PC-3 (cell line): ENCODE results near the gene SINHCAF. TPM values are rescaled to one million over a fixed set of nuclear protein-coding genes. Genes with fewer than 3 reads are reported as not detected.

Experiments
- ATAC-seq: fragments of 200-7000 bp; cut with Tn5 transposase; 2 replicates; pipeline ENCODE4 v1.9.1; 2020; ENCODE audit warnings: mild to moderate bottlenecking, moderate library complexity
- BruUV-seq: library from RNA; stranded (reverse); fragments of 400-500 nt; replicated peaks from 2 replicates; lab custom pipeline; 2021; lab: Mats Ljungman, UMichigan
- CTCF ChIA-PET: fragments of 300-600 bp; sonication (Branson Sonifier 250); formaldehyde crosslinking; loops from one replicate; lab custom pipeline; 2022; ENCODE audit warnings: antibody characterized with exemption; lab: Charles Lee
- POLR2A ChIA-PET: fragments of 300-600 bp; sonication (Branson Sonifier 250); formaldehyde crosslinking; loops from one replicate; lab custom pipeline; 2022; ENCODE audit warnings: antibody characterized with exemption; ENCODE audit not compliant: unreplicated experiment; lab: Charles Lee
- DNase-seq: peaks from one replicate; pipeline ENCODE4 v3.0.0-alpha.2; 2015
- H2AFZ ChIP-seq: fragments of 300-600 bp; sonication (generic); 2 replicates; pipeline ENCODE4 v1.6.0; 2016; ENCODE audit warnings: antibody characterized with exemption, low read length
- H3F3A ChIP-seq: fragments of 300-600 bp; sonication (generic); one replicate; pipeline ENCODE4 v1.6.0; 2017; ENCODE audit warnings: antibody characterized with exemption, low read length, control low read depth, mild to moderate bottlenecking; ENCODE audit not compliant: unreplicated experiment
- H3K27ac ChIP-seq: fragments of 300-600 bp; sonication (generic); 2 replicates; pipeline ENCODE4 v1.5.1; 2016; ENCODE audit warnings: mild to moderate bottlenecking, low read length
- H3K27me3 ChIP-seq: fragments of 300-600 bp; sonication (generic); 2 replicates; pipeline ENCODE4 v1.6.1; 2016; ENCODE audit warnings: low read length, mixed read lengths
- H3K36me3 ChIP-seq: fragments of 300-600 bp; sonication (generic); 2 replicates; pipeline ENCODE4 v1.6.1; 2016; ENCODE audit warnings: low read depth, mixed run types, low read length, mixed read lengths
- H3K4me1 ChIP-seq: fragments of 300-600 bp; sonication (generic); 2 replicates; pipeline ENCODE4 v1.5.1; 2016; ENCODE audit warnings: low read length; ENCODE audit not compliant: insufficient read depth
- H3K4me2 ChIP-seq: fragments of 300-600 bp; sonication (generic); 2 replicates; pipeline ENCODE4 v1.6.0; 2016; ENCODE audit warnings: low read length
- H3K4me3 ChIP-seq: fragments of 300-600 bp; sonication (generic); 2 replicates; pipeline ENCODE4 v1.5.1; 2016; ENCODE audit warnings: mild to moderate bottlenecking, low read length, mixed read lengths
- H3K79me2 ChIP-seq: fragments of 300-600 bp; sonication (generic); 2 replicates; pipeline ENCODE4 v1.6.1; 2017; ENCODE audit warnings: low read length, mixed read lengths
- H3K9ac ChIP-seq: fragments of 300-600 bp; sonication (generic); 2 replicates; pipeline ENCODE4 v1.6.0; 2016; ENCODE audit warnings: mild to moderate bottlenecking, low read length
- H3K9me2 ChIP-seq: fragments of 300-600 bp; sonication (generic); replicated peaks from 2 replicates; pipeline ENCODE4 v1.6.1; 2016; ENCODE audit warnings: mixed run types, low read length, mixed read lengths
- H3K9me3 ChIP-seq: fragments of 300-600 bp; sonication (generic); 2 replicates; pipeline ENCODE4 v1.6.1; 2016; ENCODE audit warnings: low read length, mixed read lengths
- H4K20me1 ChIP-seq: fragments of 300-600 bp; sonication (generic); 2 replicates; pipeline ENCODE4 v1.6.1; 2016; ENCODE audit warnings: low read length, mixed read lengths
- CTCF ChIP-seq: fragments of 300-600 bp; sonication (generic); conservative IDR thresholded peaks from 2 replicates; pipeline ENCODE4 v1.5.1; 2017; ENCODE audit warnings: antibody characterized with exemption, low read depth, mild to moderate bottlenecking, low read length
- EZH2 ChIP-seq: fragments of 300-600 bp; sonication (generic); IDR thresholded peaks from one replicate; pipeline ENCODE4 v1.6.1; 2017; ENCODE audit warnings: antibody characterized with exemption, mild to moderate bottlenecking, low read length; ENCODE audit not compliant: unreplicated experiment
- EZH2phosphoT487 ChIP-seq: fragments of 300-600 bp; sonication (generic); IDR thresholded peaks from 2 replicates; pipeline ENCODE4 v1.6.1; 2018; ENCODE audit warnings: mild to moderate bottlenecking, antibody characterized with exemption, low read length, borderline replicate concordance
- intact Hi-C: fragments of 100-400 bp; cut with micrococcal nuclease; formaldehyde crosslinking; loops from 2 replicates; pipeline ENCODE4 v1.9.0; 2023
- total RNA-seq: library from RNA; depleted of rRNA; stranded (reverse); fragments of >200 nt; gene quantifications from 2 replicates; pipeline ENCODE4 v1.2.3, GENCODE V29; 2014

SINHCAF gene
- total RNA-seq, 1 experiment from 2014 or later = 32.0 TPM

GRCh38 chr12:31249356-31249755 lies 76.6 kb downstream of the SINHCAF start:
- Histone ChIP-seq H3K27ac (no peak overlapping the region), H3K4me2 (no peak overlapping the region), H3K9me2 (no peaks in the 10 kb centered on the region), H3K9me3 (no peaks in the 10 kb centered on the region), H3K4me1 (no peaks in the 10 kb centered on the region), H3K4me3 (no peak overlapping the region), H3K79me2 (no peaks in the 10 kb centered on the region), H2AFZ (no peak overlapping the region), H4K20me1 (no peaks in the 10 kb centered on the region), H3K36me3 (no peaks in the 10 kb centered on the region), H3F3A (no peaks in the 10 kb centered on the region), H3K9ac (no peak overlapping the region), H3K27me3 (no peaks in the 10 kb centered on the region)
- no peak for DNase-seq
- no peak for ATAC-seq
- ChIA-PET POLR2A (no interaction called here), CTCF (no interaction called here)
- intact Hi-C loops = no loop called here
- no peak for TF ChIP-seq EZH2
- TF ChIP-seq EZH2phosphoT487 = no peak
- no peak for TF ChIP-seq CTCF
- no TSS peak for BruUV-seq

- intact Hi-C loops = no loop called here
- Histone ChIP-seq H3K9ac (no peak overlapping the region), H3K79me2 (no peaks in the 10 kb centered on the region), H3K36me3 (no peaks in the 10 kb centered on the region), H3K4me2 (no peak overlapping the region), H4K20me1 (no peaks in the 10 kb centered on the region), H3K27me3 (no peaks in the 10 kb centered on the region), H3F3A (no peaks in the 10 kb centered on the region), H3K27ac (no peak overlapping the region), H3K9me3 (no peaks in the 10 kb centered on the region), H3K9me2 (no peaks in the 10 kb centered on the region), H3K4me1 (no peaks in the 10 kb centered on the region), H2AFZ (no peak overlapping the region), H3K4me3 (no peak overlapping the region)
- TF ChIP-seq EZH2 (no peak), CTCF (no peak), EZH2phosphoT487 (no peak)
- POLR2A ChIA-PET = no interaction called here
- CTCF ChIA-PET = no interaction called here
- no TSS peak for BruUV-seq
- no peak for DNase-seq
- no peak for ATAC-seq
Measured at GRCh38 chr12:31248815-31249214, 77.1 kb downstream of the SINHCAF start.

- Histone ChIP-seq H3K27me3 (no peaks in the 10 kb centered on the region), H3K9ac (no peak overlapping the region), H3F3A (no peaks in the 10 kb centered on the region), H2AFZ (no peak overlapping the region), H4K20me1 (no peaks in the 10 kb centered on the region), H3K9me2 (no peaks in the 10 kb centered on the region), H3K9me3 (no peaks in the 10 kb centered on the region), H3K4me1 (no peaks in the 10 kb centered on the region), H3K36me3 (no peaks in the 10 kb centered on the region), H3K79me2 (no peaks in the 10 kb centered on the region), H3K4me3 (no peak overlapping the region), H3K27ac (no peak overlapping the region), H3K4me2 (no peak overlapping the region)
- TF ChIP-seq CTCF = no peak
- TF ChIP-seq EZH2 = no peak
- no peak for TF ChIP-seq EZH2phosphoT487
- intact Hi-C loops = no loop called here
- ChIA-PET CTCF (no interaction called here), POLR2A (no interaction called here)
- no TSS peak for BruUV-seq
- no peak for DNase-seq
- ATAC-seq = no peak
Measured at GRCh38 chr12:31248337-31248736, 77.6 kb downstream of the SINHCAF start.
